ENCODE measurements around the gene OR10V1.

Gene OR10V1

GRCh38 chr11:59667812-59668187 lies 45.8 kb downstream of the OR10V1 start:
- no peak for FAIRE-seq

GRCh38 chr11:59666969-59667368 lies 46.7 kb downstream of the OR10V1 start:
- FAIRE-seq, result no peak
